Measurements from ENCODE around the gene COX17. TPM values are rescaled to one million over a fixed set of nuclear protein-coding genes. Genes with fewer than 3 reads are reported as not detected.

COX17 gene
- polyA plus RNA-seq, 1 donor (not counting 4 experiments of a cell fraction or from before 2014, with no cell fraction given), result 40.6 TPM

- dilution Hi-C loops (cut with MboI; ENCODE audit: extremely low pct_ligation_motif_present, low sequenced_read_pairs), result no loop called here
- Histone ChIP-seq H3K36me3 (ENCODE audit: control insufficient read depth in 2 of 2, extremely low read depth in 1 of 2, insufficient read depth in 2 of 2, low read length in 2 of 2) (no peaks in the 10 kb centered on the region), H3K4me2 (ENCODE audit: control insufficient read depth, extremely low read depth, insufficient read depth, low read depth, low read length) (no peak overlapping the region), H3K4me1 (ENCODE audit: control insufficient read depth, extremely low read depth, insufficient read depth, low read length) (peaks cover 9% of the 10 kb centered on the region), H3K4me3 (ENCODE audit: control insufficient read depth in 2 of 3, extremely low read depth in 1 of 3, insufficient read depth in 2 of 3, low read depth in 1 of 3, low read length in 3 of 3) (no peak overlapping the region), H3K27me3 (ENCODE audit: control insufficient read depth, extremely low read depth, insufficient read depth, low read length) (no peaks in the 10 kb centered on the region), H3K9ac (ENCODE audit: control insufficient read depth, extremely low read depth, insufficient read depth, low read length) (no peak overlapping the region), H3K79me2 (ENCODE audit: control insufficient read depth, insufficient read depth, low read length) (no peaks in the 10 kb centered on the region), H2AFZ (ENCODE audit: control insufficient read depth, low read length) (no peak overlapping the region), H4K20me1 (ENCODE audit: control insufficient read depth, extremely low read depth, insufficient read depth, low read length) (no peaks in the 10 kb centered on the region), H3K9me3 (ENCODE audit: control insufficient read depth, low read depth, low read length) (no peaks in the 10 kb centered on the region), H3K27ac (ENCODE audit: control insufficient read depth, insufficient read depth, low read length) (no peak overlapping the region), H3K9me1 (ENCODE audit: control insufficient read depth, extremely low read depth, insufficient read depth, low read length) (no peaks in the 10 kb centered on the region)
- FAIRE-seq, result no peak
- TF ChIP-seq, protein P1, sequence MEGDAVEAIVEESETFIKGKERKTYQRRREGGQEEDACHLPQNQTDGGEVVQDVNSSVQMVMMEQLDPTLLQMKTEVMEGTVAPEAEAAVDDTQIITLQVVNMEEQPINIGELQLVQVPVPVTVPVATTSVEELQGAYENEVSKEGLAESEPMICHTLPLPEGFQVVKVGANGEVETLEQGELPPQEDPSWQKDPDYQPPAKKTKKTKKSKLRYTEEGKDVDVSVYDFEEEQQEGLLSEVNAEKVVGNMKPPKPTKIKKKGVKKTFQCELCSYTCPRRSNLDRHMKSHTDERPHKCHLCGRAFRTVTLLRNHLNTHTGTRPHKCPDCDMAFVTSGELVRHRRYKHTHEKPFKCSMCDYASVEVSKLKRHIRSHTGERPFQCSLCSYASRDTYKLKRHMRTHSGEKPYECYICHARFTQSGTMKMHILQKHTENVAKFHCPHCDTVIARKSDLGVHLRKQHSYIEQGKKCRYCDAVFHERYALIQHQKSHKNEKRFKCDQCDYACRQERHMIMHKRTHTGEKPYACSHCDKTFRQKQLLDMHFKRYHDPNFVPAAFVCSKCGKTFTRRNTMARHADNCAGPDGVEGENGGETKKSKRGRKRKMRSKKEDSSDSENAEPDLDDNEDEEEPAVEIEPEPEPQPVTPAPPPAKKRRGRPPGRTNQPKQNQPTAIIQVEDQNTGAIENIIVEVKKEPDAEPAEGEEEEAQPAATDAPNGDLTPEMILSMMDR (optimal IDR thresholded peaks at IDR 0.05 in 1 of 3, IDR thresholded peaks at IDR 0.05 in 1 of 3, conservative IDR thresholded peaks at IDR 0.05 in 1 of 3; ENCODE audit: extremely low read depth in 1 of 3, insufficient read depth in 2 of 3, low read length in 3 of 3), result no peak
- no peak for TF ChIP-seq EZH2 (IDR thresholded peaks at IDR 0.05; ENCODE audit: low read length)
- DNase-seq (ENCODE audit: low read depth, low spot score), result no peak
Observed at GRCh38 chr3:119645813-119646212, 31.4 kb downstream of the COX17 start.

GRCh38 chr3:119644481-119644880 is 32.7 kb downstream of the COX17 start:
- Histone ChIP-seq H3K79me2 (ENCODE audit: control insufficient read depth, insufficient read depth, low read length) (no peaks in the 10 kb centered on the region), H3K36me3 (ENCODE audit: control insufficient read depth in 2 of 2, extremely low read depth in 1 of 2, insufficient read depth in 2 of 2, low read length in 2 of 2) (no peaks in the 10 kb centered on the region), H3K9me3 (ENCODE audit: control insufficient read depth, low read depth, low read length) (no peaks in the 10 kb centered on the region), H2AFZ (ENCODE audit: control insufficient read depth, low read length) (no peak overlapping the region), H3K27ac (ENCODE audit: control insufficient read depth, insufficient read depth, low read length) (no peak overlapping the region), H3K9me1 (ENCODE audit: control insufficient read depth, extremely low read depth, insufficient read depth, low read length) (no peaks in the 10 kb centered on the region), H3K4me2 (ENCODE audit: control insufficient read depth, extremely low read depth, insufficient read depth, low read depth, low read length) (no peak overlapping the region), H3K9ac (ENCODE audit: control insufficient read depth, extremely low read depth, insufficient read depth, low read length) (no peak overlapping the region), H4K20me1 (ENCODE audit: control insufficient read depth, extremely low read depth, insufficient read depth, low read length) (no peaks in the 10 kb centered on the region), H3K4me1 (ENCODE audit: control insufficient read depth, extremely low read depth, insufficient read depth, low read length) (peaks cover 9% of the 10 kb centered on the region), H3K27me3 (ENCODE audit: control insufficient read depth, extremely low read depth, insufficient read depth, low read length) (no peaks in the 10 kb centered on the region), H3K4me3 (ENCODE audit: control insufficient read depth in 2 of 3, extremely low read depth in 1 of 3, insufficient read depth in 2 of 3, low read depth in 1 of 3, low read length in 3 of 3) (no peak overlapping the region)
- dilution Hi-C loops (cut with MboI; ENCODE audit: extremely low pct_ligation_motif_present, low sequenced_read_pairs), result no loop called here
- FAIRE-seq (no peak), DNase-seq (ENCODE audit: low read depth, low spot score) (no peak)
- TF ChIP-seq, protein P1 (optimal IDR thresholded peaks at IDR 0.05 in 1 of 3, IDR thresholded peaks at IDR 0.05 in 1 of 3, conservative IDR thresholded peaks at IDR 0.05 in 1 of 3; ENCODE audit: extremely low read depth in 1 of 3, insufficient read depth in 2 of 3, low read length in 3 of 3), result no peak
- TF ChIP-seq EZH2 (IDR thresholded peaks at IDR 0.05; ENCODE audit: low read length), result no peak

All from keratinocyte (primary cell).